Hepatocyte (in vitro differentiated cells): ENCODE measurements around the gene STUB1. TPM values are rescaled to one million over a fixed set of nuclear protein-coding genes. Genes with fewer than 3 reads are reported as not detected.
A peak's percentile ranks its signal among the peaks of the same experiment; 100 is the strongest.

Experiments used
- DNase-seq: peaks from one replicate; pipeline ENCODE4 v3.0.0-alpha.2; 2016; ENCODE audit warnings: low spot score
- H2AFZ ChIP-seq: fragments of 200-600 bp; sonication (generic); 2 replicates; pipeline ENCODE4 v1.6.0; 2016; ENCODE audit warnings: antibody characterized with exemption, mild to moderate bottlenecking
- H3K27ac ChIP-seq: fragments of 200-600 bp; sonication (generic); 2 replicates; pipeline ENCODE4 v1.5.1; 2016; ENCODE audit warnings: mild to moderate bottlenecking
- H3K27me3 ChIP-seq: fragments of 200-600 bp; sonication (generic); 2 replicates; pipeline ENCODE4 v1.6.1; 2016
- H3K36me3 ChIP-seq: fragments of 200-600 bp; sonication (generic); replicated peaks from 2 replicates; pipeline ENCODE4 v1.5.1; 2016; ENCODE audit warnings: low read depth; ENCODE audit not compliant: insufficient read depth
- H3K4me1 ChIP-seq: fragments of 200-600 bp; sonication (generic); 2 replicates; pipeline ENCODE4 v1.5.1; 2016; ENCODE audit warnings: mild to moderate bottlenecking, moderate library complexity; ENCODE audit not compliant: insufficient read depth
- H3K4me2 ChIP-seq: fragments of 200-600 bp; sonication (generic); 2 replicates; pipeline ENCODE4 v1.6.0; 2016
- H3K4me3 ChIP-seq: fragments of 200-600 bp; sonication (generic); 2 replicates; pipeline ENCODE4 v1.5.1; 2016; ENCODE audit warnings: mild to moderate bottlenecking
- H3K79me2 ChIP-seq: fragments of 200-600 bp; sonication (generic); 2 replicates; pipeline ENCODE4 v1.6.0; 2017; ENCODE audit warnings: mild to moderate bottlenecking
- H3K9me2 ChIP-seq: fragments of 200-600 bp; sonication (generic); replicated peaks from 2 replicates; pipeline ENCODE4 v1.6.0; 2017; ENCODE audit warnings: mild to moderate bottlenecking; ENCODE audit not compliant: insufficient read depth
- H3K9me3 ChIP-seq: fragments of 200-600 bp; sonication (generic); 2 replicates; pipeline ENCODE4 v1.5.1; 2016; ENCODE audit warnings: low read depth, mild to moderate bottlenecking
- H4K20me1 ChIP-seq: fragments of 200-600 bp; sonication (generic); 2 replicates; pipeline ENCODE4 v1.6.0; 2016; ENCODE audit warnings: mild to moderate bottlenecking; ENCODE audit not compliant: insufficient read depth, poor library complexity, severe bottlenecking
- CTCF ChIP-seq: fragments of 200-600 bp; sonication (generic); IDR thresholded peaks from 2 replicates; pipeline ENCODE4 v1.5.1; 2016; ENCODE audit warnings: antibody characterized with exemption, mild to moderate bottlenecking; ENCODE audit not compliant: poor library complexity
- EZH2 ChIP-seq: fragments of 200-600 bp; sonication (generic); IDR thresholded peaks from 2 replicates; pipeline ENCODE4 v1.6.1; 2016; ENCODE audit warnings: antibody characterized with exemption, mild to moderate bottlenecking, borderline replicate concordance
- EZH2phosphoT487 ChIP-seq: fragments of 200-600 bp; sonication (generic); IDR thresholded peaks from one replicate; pipeline ENCODE4 v1.6.1; 2018; ENCODE audit warnings: antibody characterized with exemption, mild to moderate bottlenecking, low read depth, moderate library complexity; ENCODE audit not compliant: unreplicated experiment, severe bottlenecking
- WGBS: methylation state at CpG from one replicate; pipeline ENCODE4 v1.1.6; 2016; ENCODE audit warnings: low lambda C conversion rate; ENCODE audit errors: missing lambda C conversion rate; 5-methylcytosine and 5-hydroxymethylcytosine counted together
- polyA plus RNA-seq: library from polyadenylated mRNA; unstranded; fragments of >200 nt; fragmentation: Nextera tagmentation; extraction: Ambion mirVana; gene quantifications from 2 replicates; pipeline ENCODE4 v1.2.1, GENCODE V29; 2016
- total RNA-seq: library from RNA; depleted of rRNA; stranded (reverse); fragments of >200 nt; gene quantifications from 2 replicates; pipeline ENCODE4 v1.2.3, GENCODE V29; 2014

STUB1 gene
- total and polyA plus RNA-seq, 2 experiments from 2014 or later = 116 to 249 TPM

DNA sequence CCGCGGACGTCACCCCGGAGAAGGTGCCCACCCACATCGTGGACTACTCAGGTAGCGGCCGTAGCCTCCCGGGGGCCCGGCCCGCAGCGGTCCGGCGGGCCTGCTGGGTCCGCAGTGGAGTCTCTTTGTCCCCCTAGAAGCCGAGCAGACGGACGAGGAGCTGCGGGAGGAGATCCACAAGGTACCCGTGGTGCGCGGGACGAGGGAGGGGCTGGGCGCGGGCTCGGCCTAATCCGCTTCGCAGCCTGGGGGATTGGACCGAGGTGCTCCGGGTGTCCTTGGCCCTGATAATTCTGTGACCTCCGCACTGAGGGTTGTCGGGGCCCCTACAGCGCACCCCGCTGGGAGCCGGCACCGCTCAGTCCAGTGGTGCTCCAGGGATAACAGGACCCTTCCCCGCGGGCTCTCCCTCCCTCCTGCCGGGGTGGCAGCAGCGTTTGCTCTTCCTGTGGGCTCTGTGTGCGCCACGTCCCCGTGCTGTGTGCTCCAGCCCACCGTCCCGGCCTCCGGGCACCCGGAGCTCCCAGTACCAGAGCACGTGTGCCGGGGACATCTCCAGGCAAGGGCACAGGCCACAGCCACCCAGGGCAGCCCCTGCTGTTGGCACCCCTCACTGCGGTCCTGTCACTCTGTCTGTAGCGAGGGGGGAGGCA is 11.6 kb upstream of the STUB1 start:
- no peak for DNase-seq
- TF ChIP-seq EZH2 (no peak), EZH2phosphoT487 (no peak), CTCF (no peak)
- 17% methylated on average over 42 of the region's 50 CpGs for WGBS
- Histone ChIP-seq H4K20me1 (no peaks in the 10 kb centered on the region), H3K36me3 (no peaks in the 10 kb centered on the region), H3K9me3 (no peaks in the 10 kb centered on the region), H3K79me2 (peaks cover 23% of the 10 kb centered on the region), H3K4me3 (peak overlapping the region; percentile 92), H3K4me1 (peaks cover 4% of the 10 kb centered on the region), H3K4me2 (peak overlapping the region; percentile 96), H3K27me3 (no peaks in the 10 kb centered on the region), H3K9me2 (no peaks in the 10 kb centered on the region), H2AFZ (peak overlapping the region; percentile 84), H3K27ac (peak overlapping the region; percentile 74)

DNA sequence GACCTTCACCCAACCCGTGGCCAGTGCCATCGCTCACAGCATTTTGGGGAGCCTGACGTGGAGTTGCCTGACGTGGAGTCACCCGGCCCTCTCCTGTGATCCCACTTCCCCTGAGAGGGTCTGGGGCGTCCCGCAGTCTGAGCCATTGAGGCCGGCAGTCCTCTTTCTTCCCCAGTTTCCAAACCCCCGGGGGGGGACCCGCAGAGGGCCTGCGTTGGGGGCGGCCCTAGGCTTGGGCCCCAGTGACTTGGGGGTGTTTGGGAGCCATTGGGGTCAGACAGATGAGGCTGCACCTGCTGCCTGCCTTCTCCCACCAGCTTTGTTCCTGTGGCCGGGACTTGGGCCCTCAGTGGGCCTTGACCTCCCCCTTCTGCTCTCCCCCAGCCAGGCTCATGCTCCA is 10.5 kb upstream of the STUB1 start:
- TF ChIP-seq EZH2 = no peak
- no peak for TF ChIP-seq EZH2phosphoT487
- TF ChIP-seq CTCF = no peak
- Histone ChIP-seq H3K9me2 (no peaks in the 10 kb centered on the region), H2AFZ (no peak overlapping the region), H4K20me1 (no peaks in the 10 kb centered on the region), H3K9me3 (no peaks in the 10 kb centered on the region), H3K4me2 (peak overlapping the region; percentile 96), H3K79me2 (peaks cover 23% of the 10 kb centered on the region), H3K4me3 (no peak overlapping the region), H3K27ac (no peak overlapping the region), H3K36me3 (no peaks in the 10 kb centered on the region), H3K4me1 (peaks cover 4% of the 10 kb centered on the region), H3K27me3 (no peaks in the 10 kb centered on the region)
- DNase-seq = no peak
- WGBS = 99% methylated on average over 13 of the region's 13 CpGs

- no peaks in the 10 kb centered on the region for H3K27me3 ChIP-seq
- H3K27ac ChIP-seq = no peak overlapping the region
- no peaks in the 10 kb centered on the region for H3K9me3 ChIP-seq
- 93% methylated on average over 36 of the region's 52 CpGs for WGBS
- no peaks in the 10 kb centered on the region for H3K36me3 ChIP-seq
- H3K4me1 ChIP-seq = peaks cover 12% of the 10 kb centered on the region
- H3K4me2 ChIP-seq = no peak overlapping the region
- no peak overlapping the region for H2AFZ ChIP-seq
- no peaks in the 10 kb centered on the region for H3K9me2 ChIP-seq
- TF ChIP-seq CTCF (no peak), EZH2phosphoT487 (no peak), EZH2 (no peak)
- DNase-seq = no peak
- H3K4me3 ChIP-seq = no peak overlapping the region
- peaks cover 23% of the 10 kb centered on the region for H3K79me2 ChIP-seq
- no peaks in the 10 kb centered on the region for H4K20me1 ChIP-seq
Observed at GRCh38 chr16:670485-671352, 9.5 kb upstream of the STUB1 start.
